ENCODE data around the gene FAM83C.

- TF ChIP-seq POLR2A (IDR thresholded peaks at IDR 0.05): no peak
- TF ChIP-seq, protein P1, sequence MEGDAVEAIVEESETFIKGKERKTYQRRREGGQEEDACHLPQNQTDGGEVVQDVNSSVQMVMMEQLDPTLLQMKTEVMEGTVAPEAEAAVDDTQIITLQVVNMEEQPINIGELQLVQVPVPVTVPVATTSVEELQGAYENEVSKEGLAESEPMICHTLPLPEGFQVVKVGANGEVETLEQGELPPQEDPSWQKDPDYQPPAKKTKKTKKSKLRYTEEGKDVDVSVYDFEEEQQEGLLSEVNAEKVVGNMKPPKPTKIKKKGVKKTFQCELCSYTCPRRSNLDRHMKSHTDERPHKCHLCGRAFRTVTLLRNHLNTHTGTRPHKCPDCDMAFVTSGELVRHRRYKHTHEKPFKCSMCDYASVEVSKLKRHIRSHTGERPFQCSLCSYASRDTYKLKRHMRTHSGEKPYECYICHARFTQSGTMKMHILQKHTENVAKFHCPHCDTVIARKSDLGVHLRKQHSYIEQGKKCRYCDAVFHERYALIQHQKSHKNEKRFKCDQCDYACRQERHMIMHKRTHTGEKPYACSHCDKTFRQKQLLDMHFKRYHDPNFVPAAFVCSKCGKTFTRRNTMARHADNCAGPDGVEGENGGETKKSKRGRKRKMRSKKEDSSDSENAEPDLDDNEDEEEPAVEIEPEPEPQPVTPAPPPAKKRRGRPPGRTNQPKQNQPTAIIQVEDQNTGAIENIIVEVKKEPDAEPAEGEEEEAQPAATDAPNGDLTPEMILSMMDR (IDR thresholded peaks at IDR 0.05): no peak
Measured at GRCh38 chr20:35304956-35305355, 12.7 kb upstream of the FAM83C start.

All from uterus (tissue), 2 donors.